ENCODE results near the gene GZMA.
"Not testable (repeated sequence)": the region's sequence is repeated elsewhere in the genome, so short reads cannot be mapped to it uniquely, and the experiment has no call there.

GZMA gene

GRCh38 chr5:55102348-55102747, at the start of gene GZMA:
GZMA (plus strand) TSS chr5:55102646; CDS start chr5:55102683, 37 bp downstream.
- peak; percentile 68 for DNase-seq

- DNase-seq: no peak
These were observed 47.3 kb upstream of the GZMA start for GRCh38 chr5:55055183-55055582.

- peak; percentile 71 for DNase-seq
These were observed 40.2 kb upstream of the GZMA start for GRCh38 chr5:55062039-55062779.

- no peak for DNase-seq
These were observed 39.1 kb upstream of the GZMA start for GRCh38 chr5:55063220-55063863.

GRCh38 chr5:55063899-55064298, 38.5 kb upstream of the GZMA start:
- no peak for DNase-seq

GRCh38 chr5:55064523-55064922, 37.9 kb upstream of the GZMA start:
- DNase-seq: no peak

GRCh38 chr5:55066277-55066676, 36.2 kb upstream of the GZMA start:
- DNase-seq: no peak

GRCh38 chr5:55070968-55071367, 31.5 kb upstream of the GZMA start:
- no peak for DNase-seq

- DNase-seq: no peak
These were observed 31.0 kb upstream of the GZMA start for GRCh38 chr5:55071413-55071812.

- DNase-seq: no peak
These were observed 29.8 kb upstream of the GZMA start for GRCh38 chr5:55072666-55073065.

- DNase-seq: no peak
These were observed 29.2 kb upstream of the GZMA start for GRCh38 chr5:55073211-55073610.

- no peak for DNase-seq
These were observed 20.9 kb upstream of the GZMA start for GRCh38 chr5:55081541-55081940.

GRCh38 chr5:55089301-55089700, 13.1 kb upstream of the GZMA start:
- DNase-seq: not testable (repeated sequence)

- DNase-seq: not testable (repeated sequence)
These were observed 11.4 kb upstream of the GZMA start for GRCh38 chr5:55091011-55091410.

GRCh38 chr5:55096182-55096581, 6.3 kb upstream of the GZMA start:
- no peak for DNase-seq

- no peak for DNase-seq
These were observed 5.6 kb upstream of the GZMA start for GRCh38 chr5:55096861-55097260.

GRCh38 chr5:55101148-55101547, 1.3 kb upstream of the GZMA start:
- DNase-seq: not testable (repeated sequence)

- no peak for DNase-seq
These were observed 730 bp upstream of the GZMA start for GRCh38 chr5:55101556-55102276.

GRCh38 chr5:55104036-55104772, 1.8 kb downstream of the GZMA start:
- no peak for DNase-seq

GRCh38 chr5:55104946-55105701, 2.7 kb downstream of the GZMA start:
- DNase-seq: no peak

GRCh38 chr5:55105976-55106375, 3.5 kb downstream of the GZMA start:
- not testable (repeated sequence) for DNase-seq

GRCh38 chr5:55108661-55109060, 6.2 kb downstream of the GZMA start:
- no peak for DNase-seq

Data from activated CD8-positive, alpha-beta memory T cell treated with anti-CD3 and anti-CD28 coated beads for 24 hours (primary cell).